HG03064 (cell line): Measurements from ENCODE around the gene EFCAB6.

ENCODE experiments used
- ATAC-seq: cut with Tn5 transposase; IDR thresholded peaks from one replicate; pipeline ENCODE4 v1.9.1; 2021; ENCODE audit warnings: low read depth; ENCODE audit not compliant: unreplicated experiment

Gene EFCAB6

GRCh38 chr22:43818981-43819380 is 6.9 kb upstream of the EFCAB6 start:
- ATAC-seq, result no peak

- no peak for ATAC-seq
These were observed 5.3 kb upstream of the EFCAB6 start for GRCh38 chr22:43817402-43817801.

- ATAC-seq, result no peak
These were observed 2.2 kb upstream of the EFCAB6 start for GRCh38 chr22:43814264-43814663.

- ATAC-seq, result no peak
These were observed 785 bp upstream of the EFCAB6 start for GRCh38 chr22:43812890-43813289.

GRCh38 chr22:43811777-43812148 is 342 bp downstream of the EFCAB6 start:
- no peak for ATAC-seq

- no peak for ATAC-seq
These were observed 9.1 kb downstream of the EFCAB6 start for GRCh38 chr22:43802897-43803495.

GRCh38 chr22:43800970-43801369 is 11.1 kb downstream of the EFCAB6 start:
- ATAC-seq, result no peak

- no peak for ATAC-seq
These were observed 13.6 kb downstream of the EFCAB6 start for GRCh38 chr22:43798492-43798891.

- ATAC-seq, result no peak
These were observed 15.5 kb downstream of the EFCAB6 start for GRCh38 chr22:43796567-43796966.

- ATAC-seq, result no peak
These were observed 16.8 kb downstream of the EFCAB6 start for GRCh38 chr22:43795320-43795719.

- no peak for ATAC-seq
These were observed 19.2 kb downstream of the EFCAB6 start for GRCh38 chr22:43792905-43793304.

GRCh38 chr22:43789452-43789851 is 22.7 kb downstream of the EFCAB6 start:
- ATAC-seq, result no peak

- ATAC-seq, result no peak
These were observed 28.3 kb downstream of the EFCAB6 start for GRCh38 chr22:43783777-43784176.

- no peak for ATAC-seq
These were observed 29.7 kb downstream of the EFCAB6 start for GRCh38 chr22:43782448-43782847.

GRCh38 chr22:43777286-43777685 is 34.8 kb downstream of the EFCAB6 start:
- no peak for ATAC-seq

GRCh38 chr22:43776081-43776670 is 35.9 kb downstream of the EFCAB6 start:
- no peak for ATAC-seq

- ATAC-seq, result no peak
These were observed 37.7 kb downstream of the EFCAB6 start for GRCh38 chr22:43774318-43774915.

GRCh38 chr22:43772831-43773230 is 39.3 kb downstream of the EFCAB6 start:
- no peak for ATAC-seq

- ATAC-seq, result no peak
These were observed 56.7 kb downstream of the EFCAB6 start for GRCh38 chr22:43755452-43755851.

GRCh38 chr22:43755011-43755410 is 57.1 kb downstream of the EFCAB6 start:
- no peak for ATAC-seq

- ATAC-seq, result no peak
These were observed 57.9 kb downstream of the EFCAB6 start for GRCh38 chr22:43754176-43754575.

GRCh38 chr22:43753688-43754087 is 58.4 kb downstream of the EFCAB6 start:
- ATAC-seq, result no peak
